HepG2 (cell line): ENCODE data around the gene ZMYND19. TPM values are rescaled to one million over a fixed set of nuclear protein-coding genes. Genes with fewer than 3 reads are reported as not detected.

Experiments
- ATAC-seq: fragments of 200-7000 bp; cut with Tn5 transposase; 3 replicates; pipeline ENCODE4 v1.9.1; 2020; ENCODE audit warnings: mild to moderate bottlenecking, moderate library complexity
- BruUV-seq: library from RNA; stranded (reverse); fragments of 400-500 nt; replicated peaks from 2 replicates; lab custom pipeline; 2021; lab: Mats Ljungman, UMichigan
- CTCF ChIA-PET: fragments of 300-600 bp; formaldehyde crosslinking; extraction: SDS; loops from one replicate; lab custom pipeline; 2021; ENCODE audit warnings: low total read pairs, inconsistent platforms, low intra/inter-chr PET ratio; lab: Yijun Ruan, JAX
- POLR2A ChIA-PET: fragments of 350-600 bp; sonication (Branson Sonifier 250); formaldehyde crosslinking; loops from one replicate; lab custom pipeline; 2020; ENCODE audit warnings: antibody characterized with exemption, inconsistent platforms; lab: Yijun Ruan, JAX
- DNase-seq: peaks from one replicate; pipeline ENCODE4 v3.0.0-alpha.2; 2015; ENCODE audit warnings: low spot score
- FAIRE-seq: peaks from 3 replicates; lab custom pipeline; 2011; peaks lifted over from hg19 to GRCh38; lab: Jason Lieb, UNC
- H2AFZ ChIP-seq: one replicate; pipeline ENCODE4 v1.6.1; 2011; ENCODE audit warnings: low read length, inconsistent platforms
- H3K27ac ChIP-seq: fragments of 300-600 bp; 3 replicates; pipeline ENCODE4 v1.8.0; 2011; ENCODE audit warnings: mixed run types, mild to moderate bottlenecking, mixed read lengths, low read length, inconsistent platforms; ENCODE audit not compliant: insufficient read depth; ENCODE audit errors: extremely low read length
- H3K27me3 ChIP-seq, 2 experiments: fragments of 200-600 bp in 1 of 2; 2 replicates in 1 of 2; 3 replicates in 1 of 2; pipeline versions ENCODE4 v1.6.0 to v1.8.0; 2011; ENCODE audit warnings: low read length in 2 of 2, mild to moderate bottlenecking in 2 of 2, moderate library complexity in 2 of 2, inconsistent platforms in 1 of 2; ENCODE audit not compliant: insufficient read depth in 2 of 2, control insufficient read depth in 1 of 2
- H3K36me3 ChIP-seq, 2 experiments: fragments of 200-600 bp in 1 of 2; replicated peaks in 1 of 2; 2 replicates in 1 of 2; 3 replicates in 1 of 2; pipeline versions ENCODE4 v1.5.1 to v1.8.0; 2011; ENCODE audit warnings: low read length in 2 of 2, inconsistent platforms in 1 of 2; ENCODE audit not compliant: insufficient read depth in 2 of 2, control insufficient read depth in 1 of 2
- H3K4me1 ChIP-seq: 2 replicates; pipeline ENCODE4 v1.5.1; 2012; ENCODE audit warnings: low read length, inconsistent platforms; ENCODE audit not compliant: insufficient read depth
- H3K4me2 ChIP-seq: 2 replicates; pipeline ENCODE4 v1.6.0; 2011; ENCODE audit warnings: low read depth, low read length, inconsistent platforms
- H3K4me3 ChIP-seq, 3 experiments: fragments of 200-600 bp in 1 of 3; sonication (generic), shearing (Covaris generic) in 1 of 3; replicated peaks in 1 of 3; 2 replicates each; pipeline ENCODE4 v1.5.1; 2011 to 2016; ENCODE audit warnings: low read length in 3 of 3, inconsistent platforms in 2 of 3, low read depth in 2 of 3, mild to moderate bottlenecking in 2 of 3, control low read depth in 1 of 3, mixed read lengths in 1 of 3; ENCODE audit not compliant: insufficient read depth in 1 of 3
- H3K79me2 ChIP-seq: one replicate; pipeline ENCODE4 v1.6.1; 2011; ENCODE audit warnings: low read length, inconsistent platforms; ENCODE audit not compliant: insufficient read depth
- H3K9ac ChIP-seq: 2 replicates; pipeline ENCODE4 v1.6.0; 2011; ENCODE audit warnings: mild to moderate bottlenecking, low read depth, low read length, inconsistent platforms; ENCODE audit not compliant: insufficient read depth
- H3K9me3 ChIP-seq: 2 replicates; pipeline ENCODE4 v1.5.1; 2012; ENCODE audit warnings: mild to moderate bottlenecking, low read length
- H4K20me1 ChIP-seq: 2 replicates; pipeline ENCODE4 v1.6.0; 2011; ENCODE audit warnings: inconsistent platforms, mild to moderate bottlenecking, low read length, moderate library complexity; ENCODE audit not compliant: insufficient read depth
- HDAC2 ChIP-seq: sonication (generic); formaldehyde crosslinking; IDR thresholded peaks from 2 replicates; pipeline ENCODE4 v1.4.0; 2020; ENCODE audit warnings: missing genetic modification reagents
- HMG20A ChIP-seq: IDR thresholded peaks from 2 replicates; pipeline ENCODE4 v1.6.1; 2016; ENCODE audit warnings: borderline replicate concordance
- HOXD1 ChIP-seq: sonication (generic); formaldehyde crosslinking; IDR thresholded peaks from 2 replicates; pipeline ENCODE4 v1.5.0; 2020; ENCODE audit warnings: missing genetic modification reagents
- POLR2G ChIP-seq: fragments of 200-400 bp; formaldehyde crosslinking; IDR thresholded peaks from 2 replicates; pipeline ENCODE4 v1.6.1; 2018; ENCODE audit warnings: mild to moderate bottlenecking, low read depth, low read length, moderate library complexity
- SNAPC4 ChIP-seq: sonication (generic); formaldehyde crosslinking; IDR thresholded peaks from 2 replicates; pipeline ENCODE4 v1.4.0; 2020; ENCODE audit warnings: mild to moderate bottlenecking, missing genetic modification reagents
- ZC3H4 ChIP-seq: sonication (generic); formaldehyde crosslinking; IDR thresholded peaks from 2 replicates; pipeline ENCODE4 v1.4.0; 2020; ENCODE audit warnings: missing genetic modification reagents, borderline replicate concordance
- ZFP36L2 ChIP-seq: sonication (generic); formaldehyde crosslinking; IDR thresholded peaks from 2 replicates; pipeline ENCODE4 v1.4.0; 2020; ENCODE audit warnings: missing genetic modification reagents
- ZNF205 ChIP-seq: IDR thresholded peaks from 2 replicates; pipeline ENCODE4 v1.6.1; 2018; ENCODE audit warnings: missing biosample characterization, missing genetic modification reagents
- ZNF432 ChIP-seq: sonication (generic); formaldehyde crosslinking; IDR thresholded peaks from 2 replicates; pipeline ENCODE4 v1.5.0; 2020; ENCODE audit warnings: missing genetic modification reagents, mild to moderate bottlenecking, borderline replicate concordance
- ZNF737 ChIP-seq: sonication (generic); formaldehyde crosslinking; IDR thresholded peaks from 2 replicates; pipeline ENCODE4 v1.5.0; 2020; ENCODE audit warnings: missing genetic modification reagents, mild to moderate bottlenecking, borderline replicate concordance
- WGBS: methylation state at CpG from one replicate; pipeline ENCODE4 v1.1.6; 2017; ENCODE audit warnings: low lambda C conversion rate; 5-methylcytosine and 5-hydroxymethylcytosine counted together
- in situ Hi-C: cut with HindIII; loops from 2 replicates; pipeline ENCODE4 v1.10.0; 2017; ENCODE audit warnings: low pct_unique_long_range_greater_than_20kb; ENCODE audit not compliant: extremely low pct_ligation_motif_present
- intact Hi-C: fragments of 100-400 bp; cut with micrococcal nuclease; formaldehyde crosslinking; loops from one replicate; pipeline ENCODE4 v1.10.0; 2022; ENCODE audit not compliant: unreplicated experiment
- polyA plus RNA-seq, 8 experiments: library from polyadenylated mRNA; depleted of rRNA in 3 of 8; stranded (reverse) in 7 of 8; unstranded in 1 of 8; fragments of >200 nt; fragmentation: Illumina TruSeq in 4 of 8; extraction: Trizol in 4 of 8; gene quantifications; 2 replicates each; pipeline versions ENCODE4 v1.2.1 to v1.2.3, GENCODE V29; 2011 to 2016; ENCODE audit warnings: low read depth in 4 of 8, missing spikeins in 1 of 8, mixed read lengths in 1 of 8; ENCODE audit not compliant: insufficient read depth in 1 of 8
- total RNA-seq, 5 experiments: library from RNA; depleted of rRNA; stranded (reverse); fragments of >200 nt; fragmentation: Illumina TruSeq; extraction: Trizol; gene quantifications; 2 replicates each; pipeline ENCODE4 v1.2.3, GENCODE V29; 2016; ENCODE audit warnings: low read depth in 1 of 5

The ZMYND19 gene
- total and polyA plus RNA-seq, 2 of the 13 experiments (the other 11 are each of a cell fraction or from before 2014, with no cell fraction given), result 21.3 to 38.7 TPM

DNA sequence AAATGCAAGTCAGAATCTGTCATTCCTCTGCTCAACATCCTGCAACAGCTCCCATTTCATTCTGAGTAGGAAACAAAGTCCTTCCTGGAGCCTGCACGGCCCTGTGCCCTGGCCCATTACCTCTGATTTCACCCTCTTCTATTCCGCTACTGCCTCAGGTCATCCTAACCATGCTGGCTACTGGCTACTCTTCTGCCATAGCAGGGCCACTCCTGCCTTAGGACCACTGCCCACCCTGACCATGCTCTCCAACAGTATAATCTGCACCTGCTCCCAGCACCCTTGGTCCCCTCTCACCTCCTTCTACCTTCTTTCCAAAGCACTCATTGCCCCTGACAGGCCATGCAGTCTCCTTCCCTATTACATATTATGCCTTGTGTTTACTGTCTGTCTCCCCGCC, 19.7 kb downstream of the ZMYND19 start:
- ChIA-PET CTCF (no interaction called here), POLR2A (no interaction called here)
- no peaks in the 10 kb centered on the region for H4K20me1 ChIP-seq
- H3K27me3 ChIP-seq, result no peaks in the 10 kb centered on the region
- ATAC-seq (no peak), FAIRE-seq (no peak), DNase-seq (no peak)
- H2AFZ ChIP-seq, result no peak overlapping the region
- peaks cover 11% of the 10 kb centered on the region for H3K79me2 ChIP-seq
- H3K4me1 ChIP-seq, result no peaks in the 10 kb centered on the region
- in situ Hi-C loops, result no loop called here
- H3K4me2 ChIP-seq, result no peak overlapping the region
- no peak overlapping the region for H3K9ac ChIP-seq
- H3K9me3 ChIP-seq, result no peaks in the 10 kb centered on the region
- no TSS peak for BruUV-seq
- TF ChIP-seq ZC3H4 (no peak), ZNF432 (CRISPR knock-in tag) (no peak), ZFP36L2 (CRISPR knock-in tag) (no peak), HOXD1 (CRISPR knock-in tag) (no peak), ZNF737 (CRISPR knock-in tag) (no peak)
- no peak overlapping the region for H3K4me3 ChIP-seq
- intact Hi-C loops, result no loop called here
- no peak overlapping the region for H3K27ac ChIP-seq
- peaks cover 13 to 44% of the 10 kb centered on the region in 2 experiments; a peak in 4 of 5 replicates for H3K36me3 ChIP-seq
- WGBS, result 98% methylated on average over 3 of the region's 3 CpGs

DNA sequence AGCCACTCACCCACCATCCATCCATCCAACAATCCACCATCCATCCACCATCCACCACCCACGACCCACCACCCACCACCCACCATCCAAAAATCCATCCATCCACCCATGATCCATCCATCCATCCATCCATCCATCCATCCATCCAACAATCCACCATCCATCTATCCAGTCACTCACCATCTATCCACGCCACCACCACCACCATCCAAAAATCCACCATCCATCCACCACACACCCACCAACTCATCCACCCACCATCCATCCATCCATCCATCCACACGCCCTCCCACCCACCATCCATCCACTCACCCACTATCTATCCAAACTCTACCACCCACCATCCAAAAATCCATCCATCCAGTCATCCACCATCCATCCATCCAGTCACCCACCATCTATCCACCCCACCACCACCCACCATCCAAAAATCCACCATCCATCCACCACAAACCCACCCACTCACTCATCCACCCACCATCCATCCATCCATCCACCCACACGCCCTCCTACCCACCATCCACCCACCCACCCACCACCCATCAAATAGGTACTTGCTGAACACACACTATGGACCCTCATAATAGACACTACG, 20.6 kb downstream of the ZMYND19 start:
- TF ChIP-seq ZNF205, result no peak
- TF ChIP-seq SNAPC4, result no peak
- no peak for TF ChIP-seq HMG20A (CRISPR knock-in tag)
- TF ChIP-seq HDAC2 (CRISPR knock-in tag), result no peak
- no peak for TF ChIP-seq POLR2G
- no peaks in the 10 kb centered on the region for H3K9me3 ChIP-seq
- DNase-seq (no peak), ATAC-seq (no peak), FAIRE-seq (no peak)
- no peak overlapping the region for H2AFZ ChIP-seq
- intact Hi-C loops, result no loop called here
- BruUV-seq, result no TSS peak
- H3K79me2 ChIP-seq, result peaks cover 9% of the 10 kb centered on the region
- H3K4me2 ChIP-seq, result no peak overlapping the region
- 98% methylated on average over 5 of the region's 5 CpGs for WGBS
- H3K27ac ChIP-seq, result no peak overlapping the region
- no peaks in the 10 kb centered on the region for H4K20me1 ChIP-seq
- in situ Hi-C loops, result no loop called here
- H3K27me3 ChIP-seq, result no peaks in the 10 kb centered on the region
- H3K4me3 ChIP-seq, result no peak overlapping the region
- no peak overlapping the region for H3K9ac ChIP-seq
- POLR2A ChIA-PET, result no interaction called here
- CTCF ChIA-PET, result no interaction called here
- H3K4me1 ChIP-seq, result no peaks in the 10 kb centered on the region
- H3K36me3 ChIP-seq, result peaks cover 9 to 37% of the 10 kb centered on the region in 2 experiments; a peak in 4 of 5 replicates
